HepG2 (cell line): ENCODE data around the gene ACER3. TPM values are rescaled to one million over a fixed set of nuclear protein-coding genes. Genes with fewer than 3 reads are reported as not detected.
"Not testable (repeated sequence)": the region's sequence is repeated elsewhere in the genome, so short reads cannot be mapped to it uniquely, and the experiment has no call there.

Experiments
- ATAC-seq: fragments of 200-7000 bp; cut with Tn5 transposase; 3 replicates; pipeline ENCODE4 v1.9.1; 2020; ENCODE audit warnings: mild to moderate bottlenecking, moderate library complexity
- BruUV-seq: library from RNA; stranded (reverse); fragments of 400-500 nt; replicated peaks from 2 replicates; lab custom pipeline; 2021; lab: Mats Ljungman, UMichigan
- CTCF ChIA-PET: fragments of 300-600 bp; formaldehyde crosslinking; extraction: SDS; loops from one replicate; lab custom pipeline; 2021; ENCODE audit warnings: low total read pairs, inconsistent platforms, low intra/inter-chr PET ratio; lab: Yijun Ruan, JAX
- POLR2A ChIA-PET: fragments of 350-600 bp; sonication (Branson Sonifier 250); formaldehyde crosslinking; loops from one replicate; lab custom pipeline; 2020; ENCODE audit warnings: antibody characterized with exemption, inconsistent platforms; lab: Yijun Ruan, JAX
- DNase-seq: peaks from one replicate; pipeline ENCODE4 v3.0.0-alpha.2; 2015; ENCODE audit warnings: low spot score
- FAIRE-seq: peaks from 3 replicates; lab custom pipeline; 2011; peaks lifted over from hg19 to GRCh38; lab: Jason Lieb, UNC
- H2AFZ ChIP-seq: one replicate; pipeline ENCODE4 v1.6.1; 2011; ENCODE audit warnings: low read length, inconsistent platforms
- H3K27ac ChIP-seq: fragments of 300-600 bp; 3 replicates; pipeline ENCODE4 v1.8.0; 2011; ENCODE audit warnings: mixed run types, mild to moderate bottlenecking, mixed read lengths, low read length, inconsistent platforms; ENCODE audit not compliant: insufficient read depth; ENCODE audit errors: extremely low read length
- H3K27me3 ChIP-seq, 2 experiments: fragments of 200-600 bp in 1 of 2; 2 replicates in 1 of 2; 3 replicates in 1 of 2; pipeline versions ENCODE4 v1.6.0 to v1.8.0; 2011; ENCODE audit warnings: low read length in 2 of 2, mild to moderate bottlenecking in 2 of 2, moderate library complexity in 2 of 2, inconsistent platforms in 1 of 2; ENCODE audit not compliant: insufficient read depth in 2 of 2, control insufficient read depth in 1 of 2
- H3K36me3 ChIP-seq, 2 experiments: fragments of 200-600 bp in 1 of 2; replicated peaks in 1 of 2; 2 replicates in 1 of 2; 3 replicates in 1 of 2; pipeline versions ENCODE4 v1.5.1 to v1.8.0; 2011; ENCODE audit warnings: low read length in 2 of 2, inconsistent platforms in 1 of 2; ENCODE audit not compliant: insufficient read depth in 2 of 2, control insufficient read depth in 1 of 2
- H3K4me1 ChIP-seq: 2 replicates; pipeline ENCODE4 v1.5.1; 2012; ENCODE audit warnings: low read length, inconsistent platforms; ENCODE audit not compliant: insufficient read depth
- H3K4me2 ChIP-seq: 2 replicates; pipeline ENCODE4 v1.6.0; 2011; ENCODE audit warnings: low read depth, low read length, inconsistent platforms
- H3K4me3 ChIP-seq, 3 experiments: fragments of 200-600 bp in 1 of 3; sonication (generic), shearing (Covaris generic) in 1 of 3; replicated peaks in 1 of 3; 2 replicates each; pipeline ENCODE4 v1.5.1; 2011 to 2016; ENCODE audit warnings: low read length in 3 of 3, inconsistent platforms in 2 of 3, low read depth in 2 of 3, mild to moderate bottlenecking in 2 of 3, control low read depth in 1 of 3, mixed read lengths in 1 of 3; ENCODE audit not compliant: insufficient read depth in 1 of 3
- H3K79me2 ChIP-seq: one replicate; pipeline ENCODE4 v1.6.1; 2011; ENCODE audit warnings: low read length, inconsistent platforms; ENCODE audit not compliant: insufficient read depth
- H3K9ac ChIP-seq: 2 replicates; pipeline ENCODE4 v1.6.0; 2011; ENCODE audit warnings: mild to moderate bottlenecking, low read depth, low read length, inconsistent platforms; ENCODE audit not compliant: insufficient read depth
- H3K9me3 ChIP-seq: 2 replicates; pipeline ENCODE4 v1.5.1; 2012; ENCODE audit warnings: mild to moderate bottlenecking, low read length
- H4K20me1 ChIP-seq: 2 replicates; pipeline ENCODE4 v1.6.0; 2011; ENCODE audit warnings: inconsistent platforms, mild to moderate bottlenecking, low read length, moderate library complexity; ENCODE audit not compliant: insufficient read depth
- SAP130 ChIP-seq: IDR thresholded peaks from 2 replicates; pipeline ENCODE4 v1.6.1; 2016; ENCODE audit warnings: low read depth
- WGBS: methylation state at CpG from one replicate; pipeline ENCODE4 v1.1.6; 2017; ENCODE audit warnings: low lambda C conversion rate; 5-methylcytosine and 5-hydroxymethylcytosine counted together
- in situ Hi-C: cut with HindIII; loops from 2 replicates; pipeline ENCODE4 v1.10.0; 2017; ENCODE audit warnings: low pct_unique_long_range_greater_than_20kb; ENCODE audit not compliant: extremely low pct_ligation_motif_present
- intact Hi-C: fragments of 100-400 bp; cut with micrococcal nuclease; formaldehyde crosslinking; loops from one replicate; pipeline ENCODE4 v1.10.0; 2022; ENCODE audit not compliant: unreplicated experiment
- polyA plus RNA-seq, 8 experiments: library from polyadenylated mRNA; depleted of rRNA in 3 of 8; stranded (reverse) in 7 of 8; unstranded in 1 of 8; fragments of >200 nt; fragmentation: Illumina TruSeq in 4 of 8; extraction: Trizol in 4 of 8; gene quantifications; 2 replicates each; pipeline versions ENCODE4 v1.2.1 to v1.2.3, GENCODE V29; 2011 to 2016; ENCODE audit warnings: low read depth in 4 of 8, missing spikeins in 1 of 8, mixed read lengths in 1 of 8; ENCODE audit not compliant: insufficient read depth in 1 of 8
- total RNA-seq, 5 experiments: library from RNA; depleted of rRNA; stranded (reverse); fragments of >200 nt; fragmentation: Illumina TruSeq; extraction: Trizol; gene quantifications; 2 replicates each; pipeline ENCODE4 v1.2.3, GENCODE V29; 2016; ENCODE audit warnings: low read depth in 1 of 5
- TF ChIP-seq, protein P1 (sequence below): sonication (generic); formaldehyde crosslinking; IDR thresholded peaks from 2 replicates; pipeline ENCODE4 v1.4.0; 2020; ENCODE audit warnings: missing genetic modification reagents, mild to moderate bottlenecking, borderline replicate concordance
- TF ChIP-seq, protein P2 (sequence below): sonication (generic); formaldehyde crosslinking; IDR thresholded peaks from 2 replicates; pipeline ENCODE4 v1.5.1; 2020; ENCODE audit warnings: missing genetic modification reagents, mild to moderate bottlenecking, borderline replicate concordance

ACER3 gene
- total and polyA plus RNA-seq, 2 of the 13 experiments (the other 11 are each of a cell fraction or from before 2014, with no cell fraction given): 6.0 to 9.8 TPM

DNA sequence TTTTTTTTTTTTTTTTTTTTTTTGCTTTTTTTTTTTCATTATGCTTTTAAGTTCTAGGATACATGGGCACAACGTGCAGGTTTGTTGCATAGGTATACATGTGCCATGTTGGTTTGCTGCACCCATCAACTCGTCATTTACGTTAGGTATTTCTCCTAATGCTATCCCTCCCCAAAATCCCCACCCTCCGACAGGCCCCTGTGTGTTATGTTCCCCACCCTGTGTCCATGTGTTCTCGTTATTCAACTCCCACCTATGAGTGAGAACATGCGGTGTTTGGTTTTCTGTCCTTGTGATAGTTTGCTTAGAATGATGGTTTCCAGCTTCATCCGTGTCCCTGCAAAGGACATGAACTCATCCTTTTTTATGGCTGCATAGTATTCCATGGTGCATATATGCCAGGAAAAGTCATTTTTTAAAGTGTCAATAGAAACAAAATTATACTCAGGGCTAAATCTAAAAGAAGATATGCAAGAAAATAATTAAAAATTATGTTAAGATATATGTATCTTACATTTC is 187.3 kb downstream of the ACER3 start:
- WGBS: 53% methylated on average over 7 of the region's 7 CpGs
- TF ChIP-seq, protein P1, sequence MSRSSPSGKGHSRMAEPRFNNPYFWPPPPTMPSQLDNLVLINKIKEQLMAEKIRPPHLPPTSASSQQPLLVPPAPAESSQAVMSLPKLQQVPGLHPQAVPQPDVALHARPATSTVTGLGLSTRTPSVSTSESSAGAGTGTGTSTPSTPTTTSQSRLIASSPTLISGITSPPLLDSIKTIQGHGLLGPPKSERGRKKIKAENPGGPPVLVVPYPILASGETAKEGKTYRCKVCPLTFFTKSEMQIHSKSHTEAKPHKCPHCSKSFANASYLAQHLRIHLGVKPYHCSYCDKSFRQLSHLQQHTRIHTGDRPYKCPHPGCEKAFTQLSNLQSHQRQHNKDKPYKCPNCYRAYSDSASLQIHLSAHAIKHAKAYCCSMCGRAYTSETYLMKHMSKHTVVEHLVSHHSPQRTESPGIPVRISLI (CRISPR knock-in tag): peak; percentile 47; the same call in 1 of the 2 replicates
- not testable (repeated sequence) for H2AFZ ChIP-seq, H3K4me3 ChIP-seq, H3K9me3 ChIP-seq, FAIRE-seq, H4K20me1 ChIP-seq, H3K79me2 ChIP-seq, DNase-seq, H3K9ac ChIP-seq, H3K4me2 ChIP-seq, BruUV-seq, H3K27ac ChIP-seq, H3K36me3 ChIP-seq, ATAC-seq
- peaks cover 31% of the 10 kb centered on the region for H3K4me1 ChIP-seq
- CTCF ChIA-PET: interaction anchor here (0.7 to 4.1 kb wide), 7 partner anchors 15 to 238 kb away, joined by 3 to 85 read pairs (median 11); no protein-coding TSS in a partner anchor
- H3K27me3 ChIP-seq: peaks cover 0 to 19% of the 10 kb centered on the region in 2 experiments; a peak in 4 of 5 replicates
- in situ Hi-C loops (loop anchor here (5.0 to 25.0 kb wide), 2 partner anchors 44 to 136 kb away; no protein-coding TSS in a partner anchor), intact Hi-C loops (loop anchor here (1.0 to 10.0 kb wide), 5 partner anchors 53 to 323 kb away; no protein-coding TSS in a partner anchor)
- POLR2A ChIA-PET: interaction anchor here (0.6 to 1.4 kb wide), 5 partner anchors 15 to 146 kb away, joined by 3 to 16 read pairs (median 4); no protein-coding TSS in a partner anchor

DNA sequence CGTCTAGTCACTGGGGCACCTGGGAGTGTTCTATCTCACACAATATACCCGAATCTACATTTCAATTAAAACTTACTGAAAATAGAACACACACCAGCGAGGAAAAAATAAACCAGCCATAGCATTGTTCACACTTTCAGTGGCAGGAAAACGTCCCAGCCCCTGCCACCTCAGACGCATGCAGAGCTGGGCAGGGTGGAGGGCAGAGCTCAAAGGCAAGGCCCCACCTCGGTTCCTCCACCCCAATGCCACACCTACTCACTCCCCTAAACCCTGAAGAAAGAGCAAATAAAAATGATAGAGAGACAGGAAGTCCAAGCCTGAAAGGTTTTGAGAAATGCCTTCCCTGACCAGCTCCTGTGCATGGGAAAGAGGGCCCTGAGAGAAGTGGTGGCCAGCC is 188.3 kb downstream of the ACER3 start:
- peaks cover 21% of the 10 kb centered on the region for H3K4me1 ChIP-seq
- FAIRE-seq: no peak
- WGBS: 10% methylated on average over 6 of the region's 6 CpGs
- ChIA-PET CTCF (interaction anchor here (3.1 to 4.1 kb wide), 2 partner anchors 41 to 64 kb away, joined by 19 to 85 read pairs; no protein-coding TSS in a partner anchor), POLR2A (no interaction called here)
- in situ Hi-C loops (loop anchor here (5.0 to 25.0 kb wide), 2 partner anchors 43 to 137 kb away; no protein-coding TSS in a partner anchor), intact Hi-C loops (loop anchor here (5.0 to 10.0 kb wide), 2 partner anchors 242 to 324 kb away; no protein-coding TSS in a partner anchor)
- H3K79me2 ChIP-seq: no peaks in the 10 kb centered on the region
- no TSS peak for BruUV-seq
- H4K20me1 ChIP-seq: no peaks in the 10 kb centered on the region
- peaks cover 1 to 22% of the 10 kb centered on the region in 2 experiments; a peak in 4 of 5 replicates for H3K27me3 ChIP-seq
- no peak for ATAC-seq
- peak overlapping the region; percentile 29 for H3K4me2 ChIP-seq
- H3K9ac ChIP-seq: no peak overlapping the region
- H3K9me3 ChIP-seq: no peaks in the 10 kb centered on the region
- TF ChIP-seq, protein P2, sequence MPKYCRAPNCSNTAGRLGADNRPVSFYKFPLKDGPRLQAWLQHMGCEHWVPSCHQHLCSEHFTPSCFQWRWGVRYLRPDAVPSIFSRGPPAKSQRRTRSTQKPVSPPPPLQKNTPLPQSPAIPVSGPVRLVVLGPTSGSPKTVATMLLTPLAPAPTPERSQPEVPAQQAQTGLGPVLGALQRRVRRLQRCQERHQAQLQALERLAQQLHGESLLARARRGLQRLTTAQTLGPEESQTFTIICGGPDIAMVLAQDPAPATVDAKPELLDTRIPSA: no peak
- TF ChIP-seq SAP130 (CRISPR knock-in tag): 0 out of 2 replicates have a peak, but pooled peaks have one; percentile 1
- TF ChIP-seq, all 625 proteins: peak for 1
- no peak overlapping the region for H2AFZ ChIP-seq
- no peak overlapping the region for H3K4me3 ChIP-seq
- no peak overlapping the region for H3K27ac ChIP-seq
- no peaks in the 10 kb centered on the region for H3K36me3 ChIP-seq
- no peak for DNase-seq
